GM23338 (cell line): ENCODE measurements around the gene HMGN1. TPM values are rescaled to one million over a fixed set of nuclear protein-coding genes. Genes with fewer than 3 reads are reported as not detected.

Source experiments
- ATAC-seq: fragments of 200-7000 bp; cut with Tn5 transposase; 3 replicates; pipeline ENCODE4 v1.9.1; 2020
- DNase-seq: peaks from one replicate; pipeline ENCODE4 v3.0.0-alpha.2; 2015; ENCODE audit warnings: low spot score
- H2AFZ ChIP-seq: fragments of 200-600 bp; sonication (generic); 2 replicates; pipeline ENCODE4 v1.8.0; 2016; ENCODE audit warnings: antibody characterized with exemption, mild to moderate bottlenecking, moderate library complexity
- H3F3A ChIP-seq: fragments of 200-600 bp; sonication (generic); replicated peaks from 2 replicates; pipeline ENCODE4 v1.8.0; 2017; ENCODE audit warnings: antibody characterized with exemption, mixed run types, low read depth
- H3K27ac ChIP-seq: fragments of 200-600 bp; sonication (generic); 2 replicates; pipeline ENCODE4 v1.6.1; 2016; ENCODE audit warnings: low read depth
- H3K27me3 ChIP-seq: fragments of 200-600 bp; sonication (generic); 2 replicates; pipeline ENCODE4 v1.8.0; 2016; ENCODE audit warnings: mild to moderate bottlenecking, mixed run types, moderate library complexity; ENCODE audit not compliant: insufficient read depth
- H3K36me3 ChIP-seq: fragments of 200-600 bp; sonication (generic); 2 replicates; pipeline ENCODE4 v1.8.0; 2016; ENCODE audit warnings: mild to moderate bottlenecking; ENCODE audit not compliant: insufficient read depth
- H3K4me1 ChIP-seq: fragments of 200-600 bp; sonication (generic); 2 replicates; pipeline ENCODE4 v1.8.0; 2016; ENCODE audit warnings: mild to moderate bottlenecking, moderate library complexity; ENCODE audit not compliant: insufficient read depth
- H3K4me2 ChIP-seq: fragments of 200-600 bp; sonication (generic); 2 replicates; pipeline ENCODE4 v1.7.1; 2017; ENCODE audit warnings: mixed run types
- H3K4me3 ChIP-seq: fragments of 200-600 bp; sonication (generic); 2 replicates; pipeline ENCODE4 v1.6.1; 2016; ENCODE audit warnings: mixed run types
- H3K79me2 ChIP-seq: fragments of 200-600 bp; sonication (generic); replicated peaks from 2 replicates; pipeline ENCODE4 v1.8.0; 2017; ENCODE audit warnings: mild to moderate bottlenecking; ENCODE audit not compliant: insufficient read depth
- H3K9me2 ChIP-seq: fragments of 200-600 bp; sonication (generic); 2 replicates; pipeline ENCODE4 v1.8.0; 2017; ENCODE audit not compliant: insufficient read depth
- H4K20me1 ChIP-seq: fragments of 200-600 bp; sonication (generic); replicated peaks from 2 replicates; pipeline ENCODE4 v1.8.0; 2017; ENCODE audit warnings: mild to moderate bottlenecking; ENCODE audit not compliant: insufficient read depth
- H3K27ac Mint-ChIP-seq: 2 replicates; pipeline ENCODE4 v1.8.0; 2020; ENCODE audit warnings: inconsistent platforms, mild to moderate bottlenecking, moderate library complexity, mixed read lengths
- H3K27me3 Mint-ChIP-seq: 3 replicates; pipeline ENCODE4 v1.8.0; 2022; ENCODE audit warnings: low read depth, mild to moderate bottlenecking, moderate library complexity, mixed read lengths, inconsistent platforms; ENCODE audit not compliant: insufficient read depth, poor library complexity
- H3K36me3 Mint-ChIP-seq: 3 replicates; pipeline ENCODE4 v1.8.0; 2021; ENCODE audit warnings: low read depth, mild to moderate bottlenecking, inconsistent platforms, moderate library complexity, mixed read lengths
- H3K4me1 Mint-ChIP-seq: 3 replicates; pipeline ENCODE4 v1.8.0; 2020; ENCODE audit warnings: mild to moderate bottlenecking, inconsistent platforms, mixed read lengths
- H3K4me3 Mint-ChIP-seq: 3 replicates; pipeline ENCODE4 v1.8.0; 2021; ENCODE audit warnings: moderate library complexity, mild to moderate bottlenecking, inconsistent platforms, mixed read lengths
- H3K9me3 Mint-ChIP-seq: 3 replicates; pipeline ENCODE4 v1.8.0; 2020; ENCODE audit warnings: moderate library complexity, mild to moderate bottlenecking, inconsistent platforms, mixed read lengths
- CREB1 ChIP-seq: fragments of 250-450 bp; sonication (Bioruptor Pico); IDR thresholded peaks from 2 replicates; pipeline ENCODE4 v1.5.0; 2020; ENCODE audit warnings: low read depth, mild to moderate bottlenecking, moderate library complexity
- EZH2 ChIP-seq: fragments of 200-600 bp; sonication (generic); IDR thresholded peaks from one replicate; pipeline ENCODE4 v1.8.0; 2017; ENCODE audit warnings: antibody characterized with exemption, mild to moderate bottlenecking, low read depth; ENCODE audit not compliant: unreplicated experiment
- EZH2phosphoT487 ChIP-seq: fragments of 200-600 bp; sonication (generic); IDR thresholded peaks from one replicate; pipeline ENCODE4 v1.8.1; 2018; ENCODE audit warnings: antibody characterized with exemption; ENCODE audit not compliant: unreplicated experiment
- POLR2AphosphoS5 ChIP-seq: IDR thresholded peaks from 2 replicates; pipeline ENCODE4 v1.6.1; 2016; ENCODE audit warnings: antibody characterized with exemption, low read depth
- ZNF114 ChIP-seq: fragments of 250-450 bp; sonication (Bioruptor Pico); IDR thresholded peaks from 2 replicates; pipeline ENCODE4 v1.5.0; 2020; ENCODE audit warnings: mild to moderate bottlenecking, moderate library complexity
- polyA plus RNA-seq: library from polyadenylated mRNA; unstranded; fragments of >200 nt; fragmentation: Nextera tagmentation; extraction: Ambion mirVana; gene quantifications from 2 replicates; pipeline ENCODE4 v1.2.1, GENCODE V29; 2016
- total RNA-seq: library from RNA; depleted of rRNA; stranded (reverse); fragments of >200 nt; shearing (Covaris generic); gene quantifications from 2 replicates; pipeline ENCODE4 v1.2.3, GENCODE V29; 2014
- TF ChIP-seq, protein P1 (sequence below): IDR thresholded peaks from one replicate; pipeline ENCODE4 v1.6.1; 2018; ENCODE audit warnings: antibody characterized with exemption; ENCODE audit not compliant: unreplicated experiment
- TF ChIP-seq, protein P2 (sequence below): fragments of 250-450 bp; sonication (Bioruptor Pico); IDR thresholded peaks from 2 replicates; pipeline ENCODE4 v1.5.0; 2020; ENCODE audit warnings: mild to moderate bottlenecking, moderate library complexity

HMGN1 gene
- total and polyA plus RNA-seq, 2 experiments from 2014 or later: 403 to 889 TPM

DNA sequence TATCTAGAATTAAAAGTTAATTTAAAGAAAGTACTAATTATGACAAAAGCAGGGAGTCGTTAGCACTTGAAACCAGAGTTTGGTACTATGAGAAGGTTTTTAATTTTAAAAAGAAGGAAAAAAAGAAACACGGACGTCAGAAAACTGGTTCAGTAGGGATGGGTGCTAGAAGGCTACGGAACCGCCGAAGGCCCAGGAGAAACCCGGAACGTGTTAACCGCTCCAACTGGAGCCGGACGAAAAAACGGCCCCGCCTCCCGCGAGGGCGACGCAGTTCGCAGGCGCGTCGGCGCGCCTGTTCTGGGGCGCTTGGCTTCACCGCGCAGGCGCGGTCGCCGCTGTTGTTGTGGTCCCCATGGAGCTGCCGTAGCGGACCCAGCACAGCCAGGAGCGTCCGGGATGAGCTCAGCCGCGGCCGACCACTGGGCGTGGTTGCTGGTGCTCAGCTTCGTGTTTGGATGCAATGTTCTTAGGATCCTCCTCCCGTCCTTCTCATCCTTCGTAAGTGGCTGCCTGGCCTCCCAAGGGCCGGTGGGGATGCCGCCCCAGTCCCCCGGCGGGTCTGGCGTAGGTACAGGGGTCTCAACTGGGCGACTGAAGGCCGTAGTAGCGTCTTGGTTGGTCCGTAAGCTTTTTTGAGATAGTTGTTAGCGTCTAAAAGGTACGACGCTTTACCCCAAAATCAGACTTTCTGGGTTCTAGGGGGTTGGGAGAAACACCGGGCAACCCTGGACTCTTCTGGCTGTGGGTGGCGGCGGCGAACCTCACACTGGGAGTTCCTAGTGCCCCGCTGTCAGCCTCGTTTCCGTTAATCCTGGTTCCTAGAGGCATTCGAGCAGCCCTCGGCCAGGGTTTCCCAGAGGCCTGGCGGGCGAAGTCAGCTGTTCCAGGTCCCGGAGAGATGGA is 31.4 kb upstream of the HMGN1 start:
- Mint-ChIP-seq H3K36me3 (no peaks in the 10 kb centered on the region; the same call in 2 of the 3 replicates), H3K4me1 (peaks cover 22% of the 10 kb centered on the region)

More for the DNA sequence above, 31.4 kb upstream of the HMGN1 start:
- peaks cover 18% of the 10 kb centered on the region for H3K79me2 ChIP-seq
- DNase-seq: peak; percentile 96
- no peaks in the 10 kb centered on the region for H3K9me3 Mint-ChIP-seq
- peak; percentile 63 for TF ChIP-seq POLR2AphosphoS5
- TF ChIP-seq, protein P1, sequence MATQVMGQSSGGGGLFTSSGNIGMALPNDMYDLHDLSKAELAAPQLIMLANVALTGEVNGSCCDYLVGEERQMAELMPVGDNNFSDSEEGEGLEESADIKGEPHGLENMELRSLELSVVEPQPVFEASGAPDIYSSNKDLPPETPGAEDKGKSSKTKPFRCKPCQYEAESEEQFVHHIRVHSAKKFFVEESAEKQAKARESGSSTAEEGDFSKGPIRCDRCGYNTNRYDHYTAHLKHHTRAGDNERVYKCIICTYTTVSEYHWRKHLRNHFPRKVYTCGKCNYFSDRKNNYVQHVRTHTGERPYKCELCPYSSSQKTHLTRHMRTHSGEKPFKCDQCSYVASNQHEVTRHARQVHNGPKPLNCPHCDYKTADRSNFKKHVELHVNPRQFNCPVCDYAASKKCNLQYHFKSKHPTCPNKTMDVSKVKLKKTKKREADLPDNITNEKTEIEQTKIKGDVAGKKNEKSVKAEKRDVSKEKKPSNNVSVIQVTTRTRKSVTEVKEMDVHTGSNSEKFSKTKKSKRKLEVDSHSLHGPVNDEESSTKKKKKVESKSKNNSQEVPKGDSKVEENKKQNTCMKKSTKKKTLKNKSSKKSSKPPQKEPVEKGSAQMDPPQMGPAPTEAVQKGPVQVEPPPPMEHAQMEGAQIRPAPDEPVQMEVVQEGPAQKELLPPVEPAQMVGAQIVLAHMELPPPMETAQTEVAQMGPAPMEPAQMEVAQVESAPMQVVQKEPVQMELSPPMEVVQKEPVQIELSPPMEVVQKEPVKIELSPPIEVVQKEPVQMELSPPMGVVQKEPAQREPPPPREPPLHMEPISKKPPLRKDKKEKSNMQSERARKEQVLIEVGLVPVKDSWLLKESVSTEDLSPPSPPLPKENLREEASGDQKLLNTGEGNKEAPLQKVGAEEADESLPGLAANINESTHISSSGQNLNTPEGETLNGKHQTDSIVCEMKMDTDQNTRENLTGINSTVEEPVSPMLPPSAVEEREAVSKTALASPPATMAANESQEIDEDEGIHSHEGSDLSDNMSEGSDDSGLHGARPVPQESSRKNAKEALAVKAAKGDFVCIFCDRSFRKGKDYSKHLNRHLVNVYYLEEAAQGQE: no peak
- no peak for TF ChIP-seq EZH2phosphoT487
- no peak for TF ChIP-seq ZNF114 (CRISPR knock-in tag)
- TF ChIP-seq CREB1 (CRISPR knock-in tag): peak; percentile 77
- no peak for TF ChIP-seq EZH2
- TF ChIP-seq, protein P2, sequence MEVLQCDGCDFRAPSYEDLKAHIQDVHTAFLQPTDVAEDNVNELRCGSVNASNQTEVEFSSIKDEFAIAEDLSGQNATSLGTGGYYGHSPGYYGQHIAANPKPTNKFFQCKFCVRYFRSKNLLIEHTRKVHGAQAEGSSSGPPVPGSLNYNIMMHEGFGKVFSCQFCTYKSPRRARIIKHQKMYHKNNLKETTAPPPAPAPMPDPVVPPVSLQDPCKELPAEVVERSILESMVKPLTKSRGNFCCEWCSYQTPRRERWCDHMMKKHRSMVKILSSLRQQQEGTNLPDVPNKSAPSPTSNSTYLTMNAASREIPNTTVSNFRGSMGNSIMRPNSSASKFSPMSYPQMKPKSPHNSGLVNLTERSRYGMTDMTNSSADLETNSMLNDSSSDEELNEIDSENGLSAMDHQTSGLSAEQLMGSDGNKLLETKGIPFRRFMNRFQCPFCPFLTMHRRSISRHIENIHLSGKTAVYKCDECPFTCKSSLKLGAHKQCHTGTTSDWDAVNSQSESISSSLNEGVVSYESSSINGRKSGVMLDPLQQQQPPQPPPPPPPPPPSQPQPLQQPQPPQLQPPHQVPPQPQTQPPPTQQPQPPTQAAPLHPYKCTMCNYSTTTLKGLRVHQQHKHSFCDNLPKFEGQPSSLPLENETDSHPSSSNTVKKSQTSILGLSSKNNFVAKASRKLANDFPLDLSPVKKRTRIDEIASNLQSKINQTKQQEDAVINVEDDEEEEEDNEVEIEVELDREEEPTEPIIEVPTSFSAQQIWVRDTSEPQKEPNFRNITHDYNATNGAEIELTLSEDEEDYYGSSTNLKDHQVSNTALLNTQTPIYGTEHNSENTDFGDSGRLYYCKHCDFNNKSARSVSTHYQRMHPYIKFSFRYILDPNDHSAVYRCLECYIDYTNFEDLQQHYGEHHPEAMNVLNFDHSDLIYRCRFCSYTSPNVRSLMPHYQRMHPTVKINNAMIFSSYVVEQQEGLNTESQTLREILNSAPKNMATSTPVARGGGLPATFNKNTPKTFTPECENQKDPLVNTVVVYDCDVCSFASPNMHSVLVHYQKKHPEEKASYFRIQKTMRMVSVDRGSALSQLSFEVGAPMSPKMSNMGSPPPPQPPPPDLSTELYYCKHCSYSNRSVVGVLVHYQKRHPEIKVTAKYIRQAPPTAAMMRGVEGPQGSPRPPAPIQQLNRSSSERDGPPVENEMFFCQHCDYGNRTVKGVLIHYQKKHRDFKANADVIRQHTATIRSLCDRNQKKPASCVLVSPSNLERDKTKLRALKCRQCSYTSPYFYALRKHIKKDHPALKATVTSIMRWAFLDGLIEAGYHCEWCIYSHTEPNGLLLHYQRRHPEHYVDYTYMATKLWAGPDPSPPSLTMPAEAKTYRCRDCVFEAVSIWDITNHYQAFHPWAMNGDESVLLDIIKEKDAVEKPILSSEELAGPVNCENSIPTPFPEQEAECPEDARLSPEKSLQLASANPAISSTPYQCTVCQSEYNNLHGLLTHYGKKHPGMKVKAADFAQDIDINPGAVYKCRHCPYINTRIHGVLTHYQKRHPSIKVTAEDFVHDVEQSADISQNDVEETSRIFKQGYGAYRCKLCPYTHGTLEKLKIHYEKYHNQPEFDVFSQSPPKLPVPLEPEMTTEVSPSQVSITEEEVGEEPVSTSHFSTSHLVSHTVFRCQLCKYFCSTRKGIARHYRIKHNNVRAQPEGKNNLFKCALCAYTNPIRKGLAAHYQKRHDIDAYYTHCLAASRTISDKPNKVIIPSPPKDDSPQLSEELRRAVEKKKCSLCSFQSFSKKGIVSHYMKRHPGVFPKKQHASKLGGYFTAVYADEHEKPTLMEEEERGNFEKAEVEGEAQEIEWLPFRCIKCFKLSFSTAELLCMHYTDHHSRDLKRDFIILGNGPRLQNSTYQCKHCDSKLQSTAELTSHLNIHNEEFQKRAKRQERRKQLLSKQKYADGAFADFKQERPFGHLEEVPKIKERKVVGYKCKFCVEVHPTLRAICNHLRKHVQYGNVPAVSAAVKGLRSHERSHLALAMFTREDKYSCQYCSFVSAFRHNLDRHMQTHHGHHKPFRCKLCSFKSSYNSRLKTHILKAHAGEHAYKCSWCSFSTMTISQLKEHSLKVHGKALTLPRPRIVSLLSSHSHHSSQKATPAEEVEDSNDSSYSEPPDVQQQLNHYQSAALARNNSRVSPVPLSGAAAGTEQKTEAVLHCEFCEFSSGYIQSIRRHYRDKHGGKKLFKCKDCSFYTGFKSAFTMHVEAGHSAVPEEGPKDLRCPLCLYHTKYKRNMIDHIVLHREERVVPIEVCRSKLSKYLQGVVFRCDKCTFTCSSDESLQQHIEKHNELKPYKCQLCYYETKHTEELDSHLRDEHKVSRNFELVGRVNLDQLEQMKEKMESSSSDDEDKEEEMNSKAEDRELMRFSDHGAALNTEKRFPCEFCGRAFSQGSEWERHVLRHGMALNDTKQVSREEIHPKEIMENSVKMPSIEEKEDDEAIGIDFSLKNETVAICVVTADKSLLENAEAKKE: no peak
- H3K4me3 ChIP-seq: peak overlapping the region; percentile 82
- H3K27me3 Mint-ChIP-seq: peaks cover 8% of the 10 kb centered on the region
- peak overlapping the region; percentile 90 for H3K4me3 Mint-ChIP-seq
- H4K20me1 ChIP-seq: no peaks in the 10 kb centered on the region; the same call in 1 of the 2 replicates
- H3K4me1 ChIP-seq: peaks cover 6% of the 10 kb centered on the region
- no peaks in the 10 kb centered on the region for H3K36me3 ChIP-seq
- peak overlapping the region; percentile 91; the same call in 1 of the 2 replicates for H3K27ac ChIP-seq
- no peaks in the 10 kb centered on the region for H3K27me3 ChIP-seq
- H3F3A ChIP-seq: 0 out of 2 replicates have a peak, but pooled peaks cover 13% of the 10 kb centered on the region
- H2AFZ ChIP-seq: peak overlapping the region; percentile 97
- no peaks in the 10 kb centered on the region for H3K9me2 ChIP-seq
- ATAC-seq: peak; percentile 96
- peak overlapping the region; percentile 88 for H3K27ac Mint-ChIP-seq
- H3K4me2 ChIP-seq: peak overlapping the region; percentile 98
